RWPE2 (cell line): ENCODE data around the gene TSSK6.

Source experiments
- ATAC-seq: fragments of 200-7000 bp; cut with Tn5 transposase; 3 replicates; pipeline ENCODE4 v1.9.1; 2021; ENCODE audit warnings: low read depth
- DNase-seq: peaks from one replicate; pipeline ENCODE4 v3.0.0-alpha.2; 2020; ENCODE audit warnings: low spot score
- H3K27ac ChIP-seq: fragments of 450-650 bp; 2 replicates; pipeline ENCODE4 v1.5.1; 2017; ENCODE audit warnings: mild to moderate bottlenecking; ENCODE audit not compliant: poor library complexity, severe bottlenecking
- H3K27me3 ChIP-seq: fragments of 250-450 bp; sonication (Bioruptor Pico); 2 replicates; pipeline ENCODE4 v1.5.1; 2021; ENCODE audit warnings: mild to moderate bottlenecking, moderate library complexity; ENCODE audit not compliant: insufficient read depth, poor library complexity, severe bottlenecking
- H3K36me3 ChIP-seq: fragments of 250-450 bp; sonication (Bioruptor Pico); 2 replicates; pipeline ENCODE4 v1.5.1; 2020; ENCODE audit warnings: low read depth, mild to moderate bottlenecking, moderate library complexity
- H3K4me1 ChIP-seq: fragments of 250-450 bp; sonication (Bioruptor Pico); 2 replicates; pipeline ENCODE4 v1.5.1; 2021; ENCODE audit warnings: mild to moderate bottlenecking, moderate library complexity; ENCODE audit not compliant: insufficient read depth, poor library complexity, severe bottlenecking
- H3K4me3 ChIP-seq: fragments of 250-450 bp; sonication (Bioruptor Pico); 2 replicates; pipeline ENCODE4 v1.5.1; 2021; ENCODE audit warnings: mild to moderate bottlenecking, moderate library complexity; ENCODE audit not compliant: severe bottlenecking
- H3K9me3 ChIP-seq: fragments of 250-450 bp; sonication (Bioruptor Pico); 2 replicates; pipeline ENCODE4 v1.5.1; 2021; ENCODE audit warnings: mild to moderate bottlenecking, moderate library complexity; ENCODE audit not compliant: severe bottlenecking
- TF ChIP-seq, protein P1 (sequence below): fragments of 450-650 bp; IDR thresholded peaks from one replicate; pipeline ENCODE4 v1.5.1; 2017; ENCODE audit warnings: mild to moderate bottlenecking, moderate library complexity; ENCODE audit not compliant: poor library complexity, severe bottlenecking

TSSK6 gene

GRCh38 chr19:19552798-19553197 lies 37.5 kb upstream of the TSSK6 start:
- no peaks in the 10 kb centered on the region for H3K27me3 ChIP-seq
- H3K27ac ChIP-seq: no peak overlapping the region
- ATAC-seq (peak; percentile 65), DNase-seq (peak; percentile 43)
- no peaks in the 10 kb centered on the region for H3K4me1 ChIP-seq
- TF ChIP-seq, protein P1, sequence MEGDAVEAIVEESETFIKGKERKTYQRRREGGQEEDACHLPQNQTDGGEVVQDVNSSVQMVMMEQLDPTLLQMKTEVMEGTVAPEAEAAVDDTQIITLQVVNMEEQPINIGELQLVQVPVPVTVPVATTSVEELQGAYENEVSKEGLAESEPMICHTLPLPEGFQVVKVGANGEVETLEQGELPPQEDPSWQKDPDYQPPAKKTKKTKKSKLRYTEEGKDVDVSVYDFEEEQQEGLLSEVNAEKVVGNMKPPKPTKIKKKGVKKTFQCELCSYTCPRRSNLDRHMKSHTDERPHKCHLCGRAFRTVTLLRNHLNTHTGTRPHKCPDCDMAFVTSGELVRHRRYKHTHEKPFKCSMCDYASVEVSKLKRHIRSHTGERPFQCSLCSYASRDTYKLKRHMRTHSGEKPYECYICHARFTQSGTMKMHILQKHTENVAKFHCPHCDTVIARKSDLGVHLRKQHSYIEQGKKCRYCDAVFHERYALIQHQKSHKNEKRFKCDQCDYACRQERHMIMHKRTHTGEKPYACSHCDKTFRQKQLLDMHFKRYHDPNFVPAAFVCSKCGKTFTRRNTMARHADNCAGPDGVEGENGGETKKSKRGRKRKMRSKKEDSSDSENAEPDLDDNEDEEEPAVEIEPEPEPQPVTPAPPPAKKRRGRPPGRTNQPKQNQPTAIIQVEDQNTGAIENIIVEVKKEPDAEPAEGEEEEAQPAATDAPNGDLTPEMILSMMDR: peak; percentile 51
- no peaks in the 10 kb centered on the region for H3K36me3 ChIP-seq
- no peaks in the 10 kb centered on the region for H3K9me3 ChIP-seq
- no peak overlapping the region for H3K4me3 ChIP-seq

GRCh38 chr19:19551853-19552192 lies 36.5 kb upstream of the TSSK6 start:
- TF ChIP-seq, protein P1: no peak
- DNase-seq (no peak), ATAC-seq (no peak)
- no peaks in the 10 kb centered on the region for H3K4me1 ChIP-seq
- no peak overlapping the region for H3K4me3 ChIP-seq
- no peaks in the 10 kb centered on the region for H3K27me3 ChIP-seq
- no peaks in the 10 kb centered on the region for H3K9me3 ChIP-seq
- H3K36me3 ChIP-seq: no peaks in the 10 kb centered on the region
- no peak overlapping the region for H3K27ac ChIP-seq

DNA sequence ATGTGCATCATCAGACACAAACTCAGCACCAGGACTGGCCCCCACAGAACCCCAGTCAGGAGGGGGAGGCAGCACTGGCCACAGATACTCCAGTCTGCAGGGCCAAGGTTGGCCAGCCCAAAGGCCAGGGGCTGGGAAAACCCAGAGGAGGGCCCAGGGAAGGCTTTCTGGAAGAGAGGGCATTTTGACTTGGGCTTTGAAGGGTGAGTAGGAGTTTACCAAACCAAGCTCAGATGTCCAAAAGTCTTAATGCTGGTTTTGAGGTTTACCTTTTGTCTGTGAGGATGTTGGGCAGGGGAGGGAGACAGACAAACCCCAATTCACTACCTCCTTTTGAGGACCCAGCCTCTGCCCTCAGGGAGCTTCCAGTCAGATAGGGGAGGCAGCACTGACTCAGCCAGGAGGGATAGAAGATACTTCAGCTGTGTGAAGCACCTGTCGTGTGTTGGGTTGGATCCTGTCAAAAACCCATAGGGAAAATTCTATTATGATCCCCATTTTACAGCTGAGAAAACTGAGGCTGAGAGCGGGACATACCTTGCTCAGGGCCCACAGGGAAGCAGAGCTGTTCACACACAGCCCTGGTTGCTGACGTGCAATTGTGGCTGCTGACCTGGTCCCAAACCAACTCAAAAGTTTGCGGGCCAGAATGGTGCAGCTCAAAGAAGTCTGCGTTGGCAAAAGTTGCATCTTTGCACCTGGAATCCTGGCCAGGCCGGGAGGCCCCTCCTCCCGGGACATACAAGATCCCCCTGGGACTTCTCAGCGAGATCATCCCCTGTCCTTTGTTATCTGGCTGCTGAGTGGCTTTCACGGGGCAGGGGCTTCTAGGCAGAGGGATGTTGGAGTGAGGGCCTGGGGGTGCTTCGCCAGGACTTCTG lies 35.9 kb upstream of the TSSK6 start:
- DNase-seq: no peak
- H3K4me1 ChIP-seq: no peaks in the 10 kb centered on the region
- no peaks in the 10 kb centered on the region for H3K9me3 ChIP-seq
- TF ChIP-seq, protein P1: no peak
- H3K27me3 ChIP-seq: no peaks in the 10 kb centered on the region
- H3K4me3 ChIP-seq: no peak overlapping the region
- ATAC-seq: no peak
- no peak overlapping the region for H3K27ac ChIP-seq
- no peaks in the 10 kb centered on the region for H3K36me3 ChIP-seq

- no peak overlapping the region for H3K27ac ChIP-seq
- no peaks in the 10 kb centered on the region for H3K27me3 ChIP-seq
- TF ChIP-seq, protein P1: no peak
- DNase-seq (no peak), ATAC-seq (no peak)
- H3K4me1 ChIP-seq: no peaks in the 10 kb centered on the region
- no peak overlapping the region for H3K4me3 ChIP-seq
- no peaks in the 10 kb centered on the region for H3K36me3 ChIP-seq
- H3K9me3 ChIP-seq: no peaks in the 10 kb centered on the region
These were observed 35.2 kb upstream of the TSSK6 start for GRCh38 chr19:19550485-19550929.
